DOHH2 (cell line): ENCODE measurements around the gene CAMSAP2.

Experiments used
- EZH2phosphoT487 ChIP-seq: fragments of 200-600 bp; sonication (generic); IDR thresholded peaks from 2 replicates; pipeline ENCODE4 v1.6.1; 2017; ENCODE audit warnings: borderline replicate concordance, mild to moderate bottlenecking, antibody characterized with exemption, low read length, moderate library complexity, mixed read lengths
- TF ChIP-seq, protein P1 (sequence below): fragments of 200-600 bp; sonication (generic); IDR thresholded peaks from one replicate; pipeline ENCODE4 v1.5.1; 2014; ENCODE audit warnings: antibody characterized with exemption, mild to moderate bottlenecking, low read depth, low read length; ENCODE audit not compliant: poor library complexity, severe bottlenecking

GRCh38 chr1:200707116-200707515 lies 31.6 kb upstream of the CAMSAP2 start:
- TF ChIP-seq, protein P1, sequence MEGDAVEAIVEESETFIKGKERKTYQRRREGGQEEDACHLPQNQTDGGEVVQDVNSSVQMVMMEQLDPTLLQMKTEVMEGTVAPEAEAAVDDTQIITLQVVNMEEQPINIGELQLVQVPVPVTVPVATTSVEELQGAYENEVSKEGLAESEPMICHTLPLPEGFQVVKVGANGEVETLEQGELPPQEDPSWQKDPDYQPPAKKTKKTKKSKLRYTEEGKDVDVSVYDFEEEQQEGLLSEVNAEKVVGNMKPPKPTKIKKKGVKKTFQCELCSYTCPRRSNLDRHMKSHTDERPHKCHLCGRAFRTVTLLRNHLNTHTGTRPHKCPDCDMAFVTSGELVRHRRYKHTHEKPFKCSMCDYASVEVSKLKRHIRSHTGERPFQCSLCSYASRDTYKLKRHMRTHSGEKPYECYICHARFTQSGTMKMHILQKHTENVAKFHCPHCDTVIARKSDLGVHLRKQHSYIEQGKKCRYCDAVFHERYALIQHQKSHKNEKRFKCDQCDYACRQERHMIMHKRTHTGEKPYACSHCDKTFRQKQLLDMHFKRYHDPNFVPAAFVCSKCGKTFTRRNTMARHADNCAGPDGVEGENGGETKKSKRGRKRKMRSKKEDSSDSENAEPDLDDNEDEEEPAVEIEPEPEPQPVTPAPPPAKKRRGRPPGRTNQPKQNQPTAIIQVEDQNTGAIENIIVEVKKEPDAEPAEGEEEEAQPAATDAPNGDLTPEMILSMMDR: no peak
- no peak for TF ChIP-seq EZH2phosphoT487
